Gastroesophageal sphincter (tissue), 3 donors: ENCODE measurements around the gene ROCK2.

Experiments used
- CTCF ChIP-seq, 4 experiments: fragments of 200-600 bp in 2 of 4; fragments of 450-650 bp in 2 of 4; sonication (generic) in 1 of 4; IDR thresholded peaks; one replicate each; pipeline ENCODE4 v1.5.1; 2017 to 2019; ENCODE audit warnings: antibody characterized with exemption in 4 of 4, mild to moderate bottlenecking in 2 of 4, moderate library complexity in 2 of 4
- EP300 ChIP-seq: sonication (generic); formaldehyde crosslinking; IDR thresholded peaks from one replicate; pipeline ENCODE4 v1.6.1; 2017; ENCODE audit warnings: antibody characterized with exemption, mild to moderate bottlenecking
- POLR2A ChIP-seq, 2 donors: fragments of 450-650 bp; IDR thresholded peaks; one replicate each; pipeline ENCODE4 v1.6.1; 2017; ENCODE audit warnings: antibody characterized with exemption in 2 of 2, mild to moderate bottlenecking in 2 of 2, moderate library complexity in 1 of 2
- POLR2AphosphoS5 ChIP-seq: sonication (generic); formaldehyde crosslinking; IDR thresholded peaks from one replicate; pipeline ENCODE4 v1.6.1; 2017; ENCODE audit warnings: antibody characterized with exemption

GRCh38 chr2:11155381-11156035, 188.9 kb downstream of the ROCK2 start, which contains the start of gene SLC66A3:
- TF ChIP-seq CTCF (IDR thresholded peaks at IDR 0.05) (peak in 2 of 4 experiments; percentile 30 to 40), POLR2A (IDR thresholded peaks at IDR 0.05) (peak; percentile 86), POLR2AphosphoS5 (peak; percentile 60), EP300 (no peak)
